ENCODE measurements around the gene GPR6. TPM values are rescaled to one million over a fixed set of nuclear protein-coding genes. Genes with fewer than 3 reads are reported as not detected.
A peak's percentile ranks its signal among the peaks of the same experiment; 100 is the strongest.

GPR6 gene
- not detected in 2 replicates for total RNA-seq

GRCh38 chr6:109978174-109979032 is at the start of gene GPR6:
GPR6 (plus strand) TSS chr6:109978311; CDS start chr6:109979113, 802 bp downstream.
- no peak within 1 kb of the TSS for H3K4me3 Mint-ChIP-seq
- no peaks in the 10 kb centered on the region for H3K36me3 Mint-ChIP-seq (ENCODE audit: low read depth)
- intact Hi-C loops (cut with micrococcal nuclease) = no loop called here
- no peaks in the 10 kb centered on the region for H3K4me1 Mint-ChIP-seq
- DNase-seq = peak; percentile 88
- peaks cover 19% of the 10 kb centered on the region for H3K27me3 Mint-ChIP-seq
- H3K9me3 Mint-ChIP-seq = peaks cover 4% of the 10 kb centered on the region
- H3K27ac Mint-ChIP-seq = no peak within 1 kb of the TSS

GRCh38 chr6:109934293-109934692 is 43.8 kb upstream of the GPR6 start:
- Mint-ChIP-seq H3K27ac (no peak overlapping the region), H3K9me3 (peaks cover 5% of the 10 kb centered on the region), H3K4me3 (no peak overlapping the region), H3K36me3 (ENCODE audit: low read depth) (no peaks in the 10 kb centered on the region), H3K4me1 (no peaks in the 10 kb centered on the region), H3K27me3 (no peaks in the 10 kb centered on the region)
- intact Hi-C loops (cut with micrococcal nuclease) = no loop called here
- no peak for DNase-seq

- no peaks in the 10 kb centered on the region for H3K27me3 Mint-ChIP-seq
- no peaks in the 10 kb centered on the region for H3K4me1 Mint-ChIP-seq
- H3K36me3 Mint-ChIP-seq (ENCODE audit: low read depth) = no peaks in the 10 kb centered on the region
- H3K27ac Mint-ChIP-seq = no peak overlapping the region
- H3K9me3 Mint-ChIP-seq = peaks cover 5% of the 10 kb centered on the region
- no peak for DNase-seq
- intact Hi-C loops (cut with micrococcal nuclease) = no loop called here
- no peak overlapping the region for H3K4me3 Mint-ChIP-seq
These were observed 38.5 kb upstream of the GPR6 start for GRCh38 chr6:109939654-109940053.

- H3K36me3 Mint-ChIP-seq (ENCODE audit: low read depth) = no peaks in the 10 kb centered on the region
- no peaks in the 10 kb centered on the region for H3K4me1 Mint-ChIP-seq
- no peak overlapping the region for H3K4me3 Mint-ChIP-seq
- no peak for DNase-seq
- no peak overlapping the region for H3K27ac Mint-ChIP-seq
- no peaks in the 10 kb centered on the region for H3K9me3 Mint-ChIP-seq
- intact Hi-C loops (cut with micrococcal nuclease) = no loop called here
- no peaks in the 10 kb centered on the region for H3K27me3 Mint-ChIP-seq
These were observed 33.7 kb upstream of the GPR6 start for GRCh38 chr6:109944448-109944847.

GRCh38 chr6:109945091-109945490 is 33.0 kb upstream of the GPR6 start:
- Mint-ChIP-seq H3K27me3 (no peaks in the 10 kb centered on the region), H3K4me1 (no peaks in the 10 kb centered on the region), H3K27ac (no peak overlapping the region), H3K36me3 (ENCODE audit: low read depth) (no peaks in the 10 kb centered on the region), H3K9me3 (no peaks in the 10 kb centered on the region), H3K4me3 (no peak overlapping the region)
- intact Hi-C loops (cut with micrococcal nuclease) = no loop called here
- DNase-seq = no peak

- Mint-ChIP-seq H3K27ac (no peak overlapping the region), H3K36me3 (ENCODE audit: low read depth) (no peaks in the 10 kb centered on the region), H3K27me3 (no peaks in the 10 kb centered on the region), H3K9me3 (no peaks in the 10 kb centered on the region), H3K4me1 (no peaks in the 10 kb centered on the region), H3K4me3 (no peak overlapping the region)
- no peak for DNase-seq
- intact Hi-C loops (cut with micrococcal nuclease) = no loop called here
These were observed 31.1 kb upstream of the GPR6 start for GRCh38 chr6:109946979-109947378.

GRCh38 chr6:109949281-109950065 is 28.6 kb upstream of the GPR6 start:
- Mint-ChIP-seq H3K27me3 (no peaks in the 10 kb centered on the region), H3K9me3 (peaks cover under 1% of the 10 kb centered on the region), H3K27ac (no peak overlapping the region), H3K36me3 (ENCODE audit: low read depth) (no peaks in the 10 kb centered on the region), H3K4me3 (no peak overlapping the region), H3K4me1 (no peaks in the 10 kb centered on the region)
- intact Hi-C loops (cut with micrococcal nuclease) = no loop called here
- no peak for DNase-seq

GRCh38 chr6:109955491-109955890 is 22.6 kb upstream of the GPR6 start:
- Mint-ChIP-seq H3K27me3 (peaks cover 3% of the 10 kb centered on the region), H3K36me3 (ENCODE audit: low read depth) (no peaks in the 10 kb centered on the region), H3K9me3 (peaks cover 9% of the 10 kb centered on the region), H3K4me3 (no peak overlapping the region), H3K4me1 (no peaks in the 10 kb centered on the region), H3K27ac (no peak overlapping the region)
- no peak for DNase-seq
- intact Hi-C loops (cut with micrococcal nuclease) = no loop called here

GRCh38 chr6:109958626-109959025 is 19.5 kb upstream of the GPR6 start:
- peaks cover 3% of the 10 kb centered on the region for H3K27me3 Mint-ChIP-seq
- H3K36me3 Mint-ChIP-seq (ENCODE audit: low read depth) = no peaks in the 10 kb centered on the region
- no peak overlapping the region for H3K4me3 Mint-ChIP-seq
- H3K9me3 Mint-ChIP-seq = peaks cover 9% of the 10 kb centered on the region
- no peak for DNase-seq
- no peak overlapping the region for H3K27ac Mint-ChIP-seq
- no peaks in the 10 kb centered on the region for H3K4me1 Mint-ChIP-seq
- intact Hi-C loops (cut with micrococcal nuclease) = no loop called here

- Mint-ChIP-seq H3K36me3 (ENCODE audit: low read depth) (no peaks in the 10 kb centered on the region), H3K4me1 (no peaks in the 10 kb centered on the region), H3K4me3 (no peak overlapping the region), H3K27me3 (peaks cover 3% of the 10 kb centered on the region), H3K9me3 (no peaks in the 10 kb centered on the region), H3K27ac (no peak overlapping the region)
- intact Hi-C loops (cut with micrococcal nuclease) = no loop called here
- no peak for DNase-seq
These were observed 16.5 kb upstream of the GPR6 start for GRCh38 chr6:109961611-109962041.

GRCh38 chr6:109962271-109962670 is 15.8 kb upstream of the GPR6 start:
- H3K36me3 Mint-ChIP-seq (ENCODE audit: low read depth) = no peaks in the 10 kb centered on the region
- no peaks in the 10 kb centered on the region for H3K4me1 Mint-ChIP-seq
- intact Hi-C loops (cut with micrococcal nuclease) = no loop called here
- no peak overlapping the region for H3K4me3 Mint-ChIP-seq
- no peak overlapping the region for H3K27ac Mint-ChIP-seq
- no peak for DNase-seq
- H3K9me3 Mint-ChIP-seq = no peaks in the 10 kb centered on the region
- peaks cover under 1% of the 10 kb centered on the region for H3K27me3 Mint-ChIP-seq

- no peak overlapping the region for H3K27ac Mint-ChIP-seq
These were observed 14.4 kb upstream of the GPR6 start for GRCh38 chr6:109963598-109964170.

GRCh38 chr6:109964949-109965348 is 13.2 kb upstream of the GPR6 start:
- Mint-ChIP-seq H3K27me3 (peaks cover 4% of the 10 kb centered on the region), H3K4me3 (no peak overlapping the region), H3K9me3 (no peaks in the 10 kb centered on the region), H3K36me3 (ENCODE audit: low read depth) (no peaks in the 10 kb centered on the region), H3K27ac (no peak overlapping the region), H3K4me1 (no peaks in the 10 kb centered on the region)
- intact Hi-C loops (cut with micrococcal nuclease) = no loop called here
- no peak for DNase-seq

More at GRCh38 chr6:109963598-109964170, 14.4 kb upstream of the GPR6 start:
- no peak overlapping the region for H3K4me3 Mint-ChIP-seq
- H3K4me1 Mint-ChIP-seq = no peaks in the 10 kb centered on the region
- no peaks in the 10 kb centered on the region for H3K9me3 Mint-ChIP-seq
- H3K36me3 Mint-ChIP-seq (ENCODE audit: low read depth) = no peaks in the 10 kb centered on the region
- intact Hi-C loops (cut with micrococcal nuclease) = no loop called here
- H3K27me3 Mint-ChIP-seq = no peaks in the 10 kb centered on the region
- DNase-seq = no peak

- H3K4me1 Mint-ChIP-seq = no peaks in the 10 kb centered on the region
- peaks cover 6% of the 10 kb centered on the region for H3K27me3 Mint-ChIP-seq
- intact Hi-C loops (cut with micrococcal nuclease) = no loop called here
- no peaks in the 10 kb centered on the region for H3K36me3 Mint-ChIP-seq (ENCODE audit: low read depth)
- no peaks in the 10 kb centered on the region for H3K9me3 Mint-ChIP-seq
- no peak overlapping the region for H3K4me3 Mint-ChIP-seq
- no peak overlapping the region for H3K27ac Mint-ChIP-seq
- no peak for DNase-seq
These were observed 11.8 kb upstream of the GPR6 start for GRCh38 chr6:109966299-109966698.

Data from activated CD4-positive, alpha-beta T cell treated with anti-CD3 and anti-CD28 coated beads, Interleukin-2, amount 10 ng/mL, durations not matched to agents 24 days and 14 days (primary cell).